GM18505 (cell line): ENCODE measurements around the gene SMARCE1.
A peak's percentile ranks its signal among the peaks of the same experiment; 100 is the strongest.

Experiments used
- ATAC-seq: cut with Tn5 transposase; IDR thresholded peaks from one replicate; pipeline ENCODE4 v1.9.1; 2021; ENCODE audit not compliant: unreplicated experiment
- POLR2A ChIP-seq: IDR thresholded peaks from 4 replicates; pipeline ENCODE4 v1.6.1; 2011; ENCODE audit warnings: borderline replicate concordance; ENCODE audit not compliant: insufficient read depth, insufficient read length; ENCODE audit errors: extremely low read depth

SMARCE1 gene

GRCh38 chr17:40625311-40625710, 22.3 kb downstream of the SMARCE1 start:
- no peak for ATAC-seq
- no peak for TF ChIP-seq POLR2A

DNA sequence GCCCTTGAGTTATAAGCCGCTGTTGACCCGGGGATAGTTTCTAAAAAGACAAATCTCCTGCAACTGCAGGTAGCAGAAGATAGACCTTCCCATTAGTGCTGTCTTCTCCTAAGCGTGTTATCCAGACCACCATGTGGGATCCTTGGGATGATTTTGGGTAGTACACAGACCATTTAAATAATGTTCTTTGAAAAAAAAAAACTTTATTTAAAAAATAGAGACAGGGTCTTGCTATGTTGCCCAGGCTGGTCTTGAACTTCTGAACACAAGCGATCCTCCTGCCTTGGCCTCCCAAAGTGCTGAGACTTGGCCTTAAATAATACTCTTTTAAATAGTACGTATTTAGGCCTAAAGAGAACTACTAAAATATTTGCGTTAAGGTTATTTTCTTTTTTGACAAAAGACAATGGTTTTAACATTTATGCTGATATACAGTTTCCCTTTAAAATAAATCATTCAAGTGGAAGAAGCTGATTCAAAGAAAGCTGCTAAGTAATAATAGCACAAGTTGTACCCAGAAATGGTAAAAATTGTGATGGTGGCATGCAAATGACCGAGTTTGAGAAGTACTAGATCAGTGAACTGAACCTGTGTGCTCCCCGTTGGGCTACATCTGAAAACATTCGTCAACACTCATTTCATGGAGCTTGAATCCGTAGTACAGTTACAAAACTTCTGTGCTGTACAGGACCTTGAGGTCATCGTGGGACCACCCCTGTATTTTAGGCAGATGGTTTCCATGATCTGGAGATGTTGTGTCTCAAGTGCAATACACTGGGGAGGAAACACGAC, 24.0 kb downstream of the SMARCE1 start:
- ATAC-seq = no peak
- TF ChIP-seq POLR2A = no peak

GRCh38 chr17:40622509-40622928, 25.1 kb downstream of the SMARCE1 start:
- ATAC-seq = no peak
- TF ChIP-seq POLR2A = no peak

GRCh38 chr17:40621578-40621977, 26.0 kb downstream of the SMARCE1 start:
- no peak for TF ChIP-seq POLR2A
- no peak for ATAC-seq

DNA sequence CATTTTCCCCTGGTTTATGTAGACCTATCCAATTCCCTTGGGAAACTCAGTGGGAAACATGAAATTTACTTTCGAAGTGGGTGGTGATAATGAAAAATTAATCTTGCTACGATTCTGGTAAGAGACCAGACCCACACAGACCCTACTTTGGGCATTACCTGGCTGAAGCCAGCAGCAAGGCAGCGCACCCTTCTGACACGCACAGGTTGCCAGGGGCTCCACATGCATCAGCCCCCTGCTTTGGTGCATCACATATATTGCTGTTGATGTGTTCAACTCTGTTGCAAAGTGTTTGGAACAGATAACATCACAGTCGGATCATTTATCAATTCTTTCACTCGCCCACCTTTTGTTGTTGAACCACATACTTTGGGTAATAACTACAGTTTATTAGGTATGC, 26.6 kb downstream of the SMARCE1 start:
- ATAC-seq = no peak
- no peak for TF ChIP-seq POLR2A

- TF ChIP-seq POLR2A = no peak
- no peak for ATAC-seq
Measured at GRCh38 chr17:40618754-40619625, 28.6 kb downstream of the SMARCE1 start.

DNA sequence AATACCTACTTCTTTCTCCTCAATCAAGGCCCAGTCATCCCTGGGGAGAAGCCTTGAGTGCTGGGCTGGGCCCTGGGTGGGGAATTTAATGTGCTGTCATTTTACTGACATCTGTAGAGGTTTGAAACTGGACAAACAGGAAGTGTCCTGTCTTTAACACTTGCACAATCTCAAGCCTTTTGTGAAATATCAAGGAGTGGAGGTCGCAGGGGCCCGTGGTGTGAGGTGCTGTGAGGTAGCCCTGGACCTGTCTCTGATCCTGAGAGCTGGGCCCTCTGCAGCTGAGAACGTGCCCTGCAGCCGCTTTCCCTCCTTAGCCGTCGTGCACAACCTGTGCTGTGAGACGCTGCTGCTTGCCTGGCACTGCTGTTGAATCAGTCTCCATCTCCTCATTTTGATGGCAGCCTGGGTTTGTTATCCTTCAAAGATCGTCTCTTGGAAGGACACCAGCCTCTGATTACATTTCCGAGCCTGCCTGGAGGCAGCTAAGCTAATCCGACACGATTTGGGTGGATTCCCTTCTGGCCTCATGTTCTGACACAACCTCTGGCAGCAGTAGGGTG, 29.9 kb downstream of the SMARCE1 start:
- ATAC-seq = no peak
- TF ChIP-seq POLR2A = no peak

- no peak for ATAC-seq
- no peak for TF ChIP-seq POLR2A
Measured at GRCh38 chr17:40616592-40616991, 31.0 kb downstream of the SMARCE1 start.

DNA sequence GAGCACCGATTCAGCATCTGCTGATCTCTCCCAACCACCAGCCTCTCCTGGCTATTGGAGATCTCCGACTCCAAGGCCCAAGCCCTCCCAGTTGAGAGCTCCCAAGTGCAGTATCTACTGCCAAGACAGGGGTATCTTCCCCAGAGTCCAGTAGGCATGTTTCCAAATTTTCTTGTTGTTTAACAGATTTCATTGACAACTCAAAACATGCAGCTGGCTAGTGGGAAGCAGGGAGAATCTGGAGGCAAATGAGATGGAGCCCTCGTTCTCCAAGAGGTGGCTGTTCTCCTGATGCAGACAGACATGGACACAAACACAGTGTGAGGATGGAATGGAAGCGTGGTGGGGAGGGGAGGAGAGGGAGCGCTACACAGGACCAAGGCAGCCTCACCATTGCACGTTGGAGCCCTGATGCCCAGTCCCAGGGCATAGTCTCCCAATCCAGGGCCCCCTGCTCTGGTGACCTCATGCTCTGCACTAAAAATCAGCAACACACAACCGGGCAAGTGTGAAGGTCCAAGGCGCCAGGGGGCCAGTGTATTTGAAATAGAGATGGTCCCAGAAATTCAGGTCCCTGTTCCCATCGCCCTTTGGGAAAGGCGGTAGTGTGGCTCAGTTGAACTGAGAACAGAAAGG, 31.7 kb downstream of the SMARCE1 start:
- ATAC-seq = no peak
- no peak for TF ChIP-seq POLR2A

DNA sequence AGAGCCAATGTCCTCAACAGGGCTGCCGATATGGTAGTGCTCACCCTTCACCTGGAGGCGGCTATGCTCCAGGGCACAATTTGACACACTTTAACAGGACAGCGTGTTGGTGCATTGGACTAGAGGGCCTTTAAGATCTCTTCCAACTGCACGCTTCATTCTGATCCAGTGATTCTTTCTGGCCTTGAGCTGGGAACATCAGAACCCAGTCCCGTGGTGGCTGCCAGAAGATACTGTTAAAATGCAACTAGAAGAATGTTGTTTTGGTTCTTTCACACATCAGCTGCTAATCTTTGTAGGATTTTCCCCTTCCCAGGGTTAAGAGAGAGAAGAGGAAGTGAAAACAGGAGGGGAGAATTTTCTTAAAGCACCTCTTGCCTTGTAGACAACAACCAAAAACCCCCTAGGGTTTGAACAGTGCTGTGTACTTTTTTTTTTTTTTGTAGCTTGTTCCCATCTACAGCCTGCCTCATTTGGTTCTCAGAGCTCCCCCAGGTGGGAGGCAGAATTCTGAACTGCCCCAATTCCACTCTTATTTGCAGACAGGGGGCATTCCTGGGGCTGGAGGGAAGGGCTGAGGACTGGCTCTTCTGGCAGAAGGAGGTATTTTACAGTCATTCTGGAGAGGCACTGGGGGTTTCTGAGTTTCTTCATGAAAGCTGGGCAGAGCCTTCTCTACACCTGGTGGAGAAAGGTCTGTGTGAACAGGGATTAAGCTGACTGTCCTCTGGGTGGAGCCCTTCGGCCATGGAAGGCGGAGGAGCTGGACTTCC, 32.4 kb downstream of the SMARCE1 start:
- no peak for TF ChIP-seq POLR2A
- ATAC-seq = peak; percentile 55

- no peak for TF ChIP-seq POLR2A
- no peak for ATAC-seq
Measured at GRCh38 chr17:40614431-40615067, 33.1 kb downstream of the SMARCE1 start.
